HS-27A (cell line): ENCODE measurements around the gene ELMO2.
"Not testable (repeated sequence)": the region's sequence is repeated elsewhere in the genome, so short reads cannot be mapped to it uniquely, and the experiment has no call there.

ENCODE experiments used
- DNase-seq: peaks from one replicate; pipeline ENCODE4 v3.0.0-alpha.2; 2012; ENCODE audit warnings: low read depth, missing footprints

The ELMO2 gene

GRCh38 chr20:46406986-46407670, 713 bp upstream of the ELMO2 start:
- DNase-seq = no peak

GRCh38 chr20:46402331-46402811, 4.0 kb downstream of the ELMO2 start:
- no peak for DNase-seq

GRCh38 chr20:46401478-46401860, 4.9 kb downstream of the ELMO2 start:
- no peak for DNase-seq

- no peak for DNase-seq
Observed at GRCh38 chr20:46400828-46401477, 5.5 kb downstream of the ELMO2 start.

- no peak for DNase-seq
Observed at GRCh38 chr20:46400253-46400652, 6.2 kb downstream of the ELMO2 start.

- DNase-seq = no peak
Observed at GRCh38 chr20:46399401-46399800, 7.0 kb downstream of the ELMO2 start.

- DNase-seq = no peak
Observed at GRCh38 chr20:46398963-46399362, 7.5 kb downstream of the ELMO2 start.

- no peak for DNase-seq
Observed at GRCh38 chr20:46396052-46396740, 10.2 kb downstream of the ELMO2 start.

- DNase-seq = no peak
Observed at GRCh38 chr20:46394872-46395760, 11.3 kb downstream of the ELMO2 start.

- DNase-seq = no peak
Observed at GRCh38 chr20:46393967-46394366, 12.4 kb downstream of the ELMO2 start.

- no peak for DNase-seq
Observed at GRCh38 chr20:46388937-46389336, 17.5 kb downstream of the ELMO2 start.

GRCh38 chr20:46388201-46388836, 18.1 kb downstream of the ELMO2 start:
- no peak for DNase-seq

- DNase-seq = not testable (repeated sequence)
Observed at GRCh38 chr20:46387054-46387453, 19.4 kb downstream of the ELMO2 start.

GRCh38 chr20:46378412-46379009, 27.9 kb downstream of the ELMO2 start:
- no peak for DNase-seq

GRCh38 chr20:46377518-46377917, 28.9 kb downstream of the ELMO2 start:
- no peak for DNase-seq

- DNase-seq = no peak
Observed at GRCh38 chr20:46376196-46376785, 30.1 kb downstream of the ELMO2 start.

- no peak for DNase-seq
Observed at GRCh38 chr20:46375771-46376170, 30.6 kb downstream of the ELMO2 start.

- DNase-seq = no peak
Observed at GRCh38 chr20:46374383-46374782, 32.0 kb downstream of the ELMO2 start.

- no peak for DNase-seq
Observed at GRCh38 chr20:46371656-46372055, 34.8 kb downstream of the ELMO2 start.

GRCh38 chr20:46368902-46369268, 37.5 kb downstream of the ELMO2 start:
- DNase-seq = no peak
